ENCODE results near the gene IL25.

- TF ChIP-seq CTCF (IDR thresholded peaks at IDR 0.05) (no peak), POLR2A (IDR thresholded peaks at IDR 0.05) (no peak), EP300 (IDR thresholded peaks at IDR 0.05) (no peak)
Observed at GRCh38 chr14:23359722-23360447, 12.7 kb upstream of the IL25 start.
